Bronchial epithelial cell (primary cell): Measurements from ENCODE around the gene SLC6A7. TPM values are rescaled to one million over a fixed set of nuclear protein-coding genes. Genes with fewer than 3 reads are reported as not detected.

Source experiments
- DNase-seq: peaks from one replicate; pipeline ENCODE4 v3.0.0-alpha.2; 2010; ENCODE audit warnings: low read depth
- FAIRE-seq: peaks from 2 replicates; lab custom pipeline; 2011; peaks lifted over from hg19 to GRCh38; lab: Jason Lieb, UNC
- H3K27me3 ChIP-seq: 2 replicates; pipeline ENCODE4 v1.5.1; 2011; ENCODE audit warnings: low read length; ENCODE audit not compliant: control insufficient read depth, insufficient read depth
- H3K36me3 ChIP-seq: 2 replicates; pipeline ENCODE4 v1.5.1; 2011; ENCODE audit warnings: low read length; ENCODE audit not compliant: control insufficient read depth, insufficient read depth
- H3K4me3 ChIP-seq: 2 replicates; pipeline ENCODE4 v1.5.1; 2011; ENCODE audit warnings: mild to moderate bottlenecking, low read depth, low read length, control low read depth
- CTCF ChIP-seq: IDR thresholded peaks from 2 replicates; pipeline ENCODE4 v1.5.1; 2011; ENCODE audit warnings: mild to moderate bottlenecking, moderate library complexity, low read length, control low read depth, inconsistent platforms; ENCODE audit not compliant: insufficient read depth, severe bottlenecking
- total RNA-seq: library from RNA; depleted of rRNA; stranded (reverse); fragments of >200 nt; gene quantifications from 2 replicates; pipeline ENCODE4 v1.2.1, GENCODE V29; 2014

Gene SLC6A7
- total RNA-seq, 1 donor from 2014 or later, result not detected

- peak; percentile 92 for TF ChIP-seq CTCF
- FAIRE-seq (no peak), DNase-seq (peak; percentile 46)
- Histone ChIP-seq H3K27me3 (peaks cover 7% of the 10 kb centered on the region), H3K4me3 (no peak overlapping the region), H3K36me3 (no peaks in the 10 kb centered on the region)
These were observed 28.4 kb upstream of the SLC6A7 start for GRCh38 chr5:150161242-150162141.

GRCh38 chr5:150162142-150162513, 27.7 kb upstream of the SLC6A7 start:
- peaks cover 5% of the 10 kb centered on the region for H3K27me3 ChIP-seq
- H3K36me3 ChIP-seq, result no peaks in the 10 kb centered on the region
- TF ChIP-seq CTCF, result no peak
- DNase-seq (no peak), FAIRE-seq (no peak)
- no peak overlapping the region for H3K4me3 ChIP-seq

GRCh38 chr5:150163035-150163434, 26.8 kb upstream of the SLC6A7 start:
- H3K36me3 ChIP-seq, result no peaks in the 10 kb centered on the region
- FAIRE-seq, result no peak
- no peak for DNase-seq
- peaks cover 12% of the 10 kb centered on the region for H3K27me3 ChIP-seq
- H3K4me3 ChIP-seq, result no peak overlapping the region
- TF ChIP-seq CTCF, result no peak

GRCh38 chr5:150163547-150164059, 26.3 kb upstream of the SLC6A7 start:
- DNase-seq, result no peak
- Histone ChIP-seq H3K4me3 (no peak overlapping the region), H3K36me3 (no peaks in the 10 kb centered on the region), H3K27me3 (peaks cover 12% of the 10 kb centered on the region)
- no peak for TF ChIP-seq CTCF
- FAIRE-seq, result no peak

- TF ChIP-seq CTCF, result no peak
These were observed 25.5 kb upstream of the SLC6A7 start for GRCh38 chr5:150164211-150164980.

More at GRCh38 chr5:150164211-150164980, 25.5 kb upstream of the SLC6A7 start:
- FAIRE-seq (peak; percentile 43), DNase-seq (no peak)
- Histone ChIP-seq H3K36me3 (no peaks in the 10 kb centered on the region), H3K27me3 (peaks cover 18% of the 10 kb centered on the region), H3K4me3 (no peak overlapping the region)
